GM21737 (cell line): ENCODE results near the gene OR2A1.
"Not testable (repeated sequence)": the region's sequence is repeated elsewhere in the genome, so short reads cannot be mapped to it uniquely, and the experiment has no call there.

Source experiments
- ATAC-seq: cut with Tn5 transposase; IDR thresholded peaks from one replicate; pipeline ENCODE4 v1.9.1; 2021; ENCODE audit warnings: mild to moderate bottlenecking, moderate library complexity; ENCODE audit not compliant: unreplicated experiment

OR2A1 gene

DNA sequence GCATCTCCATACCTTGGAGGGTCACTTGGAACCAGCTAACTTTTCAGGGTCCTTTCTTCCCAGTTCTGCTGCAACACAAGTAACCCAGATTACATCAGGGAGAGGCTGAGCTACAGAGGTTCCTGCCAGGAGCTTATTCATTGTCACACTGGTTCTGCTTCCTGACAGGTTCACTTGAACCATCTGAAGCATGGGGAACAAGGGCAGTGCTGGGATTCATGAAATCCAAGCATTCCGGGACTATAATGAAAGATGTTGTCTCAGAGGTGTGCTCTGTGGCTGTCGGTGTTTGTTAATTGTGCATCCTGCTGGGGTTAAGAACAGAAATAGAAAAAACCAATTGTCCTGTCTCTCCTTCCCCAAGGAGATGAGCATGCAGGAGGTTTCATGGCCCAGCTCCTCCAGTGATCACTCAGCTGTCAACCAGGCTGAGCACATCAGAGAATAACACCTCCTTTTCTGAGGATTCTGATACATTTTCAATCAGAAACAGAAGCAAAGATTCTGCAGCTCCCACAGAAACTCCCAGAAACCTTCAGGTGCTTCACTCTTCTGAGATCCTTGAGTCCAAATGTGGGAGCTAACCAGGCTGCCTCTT is at the start of gene OR2A1:
Gene OR2A1 (plus strand): TSS at position 548 of the 598 bp plus-strand sequence. CDS start 5,706 bp downstream, outside the sequence.
- ATAC-seq, result not testable (repeated sequence)

- not testable (repeated sequence) for ATAC-seq
Measured at GRCh38 chr7:144264692-144265091, 47.5 kb upstream of the OR2A1 start, which contains the start of gene OR2A7. TSS of gene OR2A7 (minus strand) at chr7:144264792. CDS start at chr7:144259628, 5,164 bp downstream.

DNA sequence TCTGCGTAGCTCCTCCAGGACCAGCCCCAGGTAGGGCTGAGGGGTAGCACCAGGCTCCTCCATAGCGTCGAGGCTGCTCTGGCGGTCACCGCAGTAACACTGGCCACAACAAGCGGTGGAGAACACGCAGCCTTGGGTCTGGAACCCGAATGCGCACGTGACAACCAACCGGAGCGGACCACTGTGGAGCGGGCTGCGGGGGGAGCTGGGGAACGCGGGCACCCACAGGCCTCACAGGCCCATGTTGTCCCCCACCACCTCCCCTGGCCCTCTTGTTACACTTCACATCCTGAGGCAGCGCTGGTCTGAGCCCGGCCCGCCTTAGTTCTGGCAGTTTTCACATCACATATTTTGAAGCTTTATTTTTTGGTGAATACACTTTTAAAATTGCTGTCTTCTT is 43.0 kb upstream of the OR2A1 start, which contains the start of gene CTAGE8:
Gene CTAGE8 (minus strand): TSS at position 101 of the 400 bp plus-strand sequence. CDS start 38 bp downstream, at position 63.
- not testable (repeated sequence) for ATAC-seq

DNA sequence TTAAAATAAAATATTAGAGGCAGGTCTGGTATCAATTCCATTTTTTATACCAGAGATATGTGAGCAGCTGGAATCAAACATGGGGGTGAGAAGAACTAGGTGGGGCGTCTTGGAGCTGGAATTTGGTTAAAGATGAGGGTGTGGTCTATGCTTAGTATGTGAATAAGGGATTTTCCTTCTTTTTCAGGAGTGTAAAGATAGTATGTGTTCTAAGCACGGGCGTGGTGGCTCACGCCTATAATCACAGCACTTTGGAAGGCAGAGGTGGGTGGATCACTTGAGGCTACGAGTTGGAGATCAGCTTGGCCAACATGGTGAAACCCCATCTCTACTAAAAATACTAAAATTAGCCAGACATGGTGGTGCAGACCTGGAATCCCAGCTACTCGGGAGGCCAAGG is 36.9 kb upstream of the OR2A1 start:
- ATAC-seq, result not testable (repeated sequence)

DNA sequence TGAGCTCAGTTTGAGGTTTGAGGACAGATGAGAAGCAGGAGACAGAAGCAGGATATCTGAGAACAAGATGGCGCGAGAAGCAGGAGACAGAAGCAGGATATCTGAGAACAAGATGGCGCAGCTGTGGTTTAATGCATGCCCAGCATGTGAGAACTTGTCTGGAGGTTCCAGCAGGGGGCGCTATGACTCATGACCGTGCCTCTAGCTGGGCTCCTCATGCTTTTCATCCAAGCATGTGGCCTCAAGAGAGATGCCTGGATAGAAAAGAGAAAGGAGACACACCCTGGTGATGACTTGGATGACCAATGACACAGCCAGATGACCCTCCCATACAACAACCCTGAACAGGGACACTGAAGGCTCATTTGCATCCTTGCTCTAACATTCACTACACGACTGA is 32.2 kb upstream of the OR2A1 start:
- not testable (repeated sequence) for ATAC-seq

DNA sequence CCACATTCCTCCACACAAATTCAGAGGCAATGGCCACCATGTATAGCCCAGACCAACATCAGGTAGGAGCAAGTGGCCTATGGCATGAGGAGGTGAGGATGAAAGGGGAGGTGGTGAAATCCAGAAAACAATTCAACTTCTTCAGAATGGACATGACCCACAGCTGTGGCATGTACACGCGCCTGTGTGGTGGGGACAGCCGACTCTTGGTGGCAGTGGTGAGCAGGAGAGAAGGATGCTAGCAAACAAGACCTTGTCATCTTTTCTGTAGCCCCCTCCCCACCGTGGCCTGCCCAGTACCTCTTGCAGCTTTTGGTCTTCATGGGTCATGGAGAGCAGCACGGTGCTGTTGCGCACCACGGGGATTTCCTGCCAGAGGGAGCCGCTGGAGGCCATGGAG is 30.2 kb upstream of the OR2A1 start:
- ATAC-seq, result not testable (repeated sequence)

DNA sequence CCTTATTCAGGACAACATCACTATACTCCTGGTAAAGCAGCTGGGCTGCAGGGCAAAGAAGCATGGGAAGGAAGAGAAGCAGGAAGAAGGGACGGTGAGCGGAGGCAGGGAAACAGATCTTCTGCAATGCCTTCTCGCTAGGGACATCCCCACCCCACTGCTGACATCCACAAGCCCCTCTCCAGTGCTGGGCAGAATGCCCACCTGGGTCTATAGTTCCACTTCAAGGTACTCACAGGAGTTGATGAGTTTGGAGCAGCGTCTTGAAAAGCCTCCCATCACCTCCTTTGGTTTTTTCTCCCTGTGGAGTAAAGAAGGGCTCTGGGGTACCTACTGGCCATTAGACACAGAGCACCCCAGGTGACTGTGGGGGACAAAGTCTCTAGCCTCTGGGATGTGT is 29.7 kb upstream of the OR2A1 start:
- ATAC-seq, result not testable (repeated sequence)

GRCh38 chr7:144283716-144284115 is 28.5 kb upstream of the OR2A1 start:
- not testable (repeated sequence) for ATAC-seq

GRCh38 chr7:144287171-144287784 is 24.9 kb upstream of the OR2A1 start:
- ATAC-seq, result not testable (repeated sequence)

- not testable (repeated sequence) for ATAC-seq
Measured at GRCh38 chr7:144291607-144292006, 20.6 kb upstream of the OR2A1 start.

DNA sequence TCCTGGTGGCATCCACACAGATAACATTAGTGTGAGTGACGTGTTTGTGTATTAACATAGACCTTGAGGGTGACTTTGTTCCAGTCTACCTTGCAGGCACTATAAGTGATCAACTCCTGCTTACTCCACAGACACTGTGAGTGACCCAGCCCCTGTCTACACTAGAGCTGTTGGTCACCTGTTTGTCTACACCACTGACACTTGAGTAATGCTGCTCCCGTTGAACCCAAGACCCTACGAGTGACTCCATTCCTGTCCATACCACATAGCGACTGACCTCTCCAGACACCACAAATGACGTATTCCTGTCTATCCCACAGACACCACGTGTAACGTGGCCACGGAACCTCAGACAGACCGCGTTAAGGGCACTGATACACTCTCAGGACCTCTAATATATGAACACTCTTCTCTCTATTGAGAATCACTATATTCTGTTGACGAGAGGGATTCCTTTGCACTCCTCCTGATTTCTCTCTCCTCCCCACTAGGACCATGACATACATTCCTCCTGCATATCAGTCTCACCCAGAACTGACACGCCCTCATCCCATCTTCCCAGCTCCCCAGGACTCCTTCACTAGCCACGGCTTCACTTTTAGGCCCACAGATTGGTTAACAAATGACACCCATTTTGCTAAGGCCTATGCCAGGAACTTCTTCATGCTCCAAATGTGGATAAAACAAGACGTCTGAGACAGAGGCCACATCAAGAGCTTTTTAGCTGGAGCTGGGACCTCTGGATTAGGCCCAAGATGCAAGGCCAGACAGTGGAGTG is 19.6 kb upstream of the OR2A1 start:
- ATAC-seq, result not testable (repeated sequence)

DNA sequence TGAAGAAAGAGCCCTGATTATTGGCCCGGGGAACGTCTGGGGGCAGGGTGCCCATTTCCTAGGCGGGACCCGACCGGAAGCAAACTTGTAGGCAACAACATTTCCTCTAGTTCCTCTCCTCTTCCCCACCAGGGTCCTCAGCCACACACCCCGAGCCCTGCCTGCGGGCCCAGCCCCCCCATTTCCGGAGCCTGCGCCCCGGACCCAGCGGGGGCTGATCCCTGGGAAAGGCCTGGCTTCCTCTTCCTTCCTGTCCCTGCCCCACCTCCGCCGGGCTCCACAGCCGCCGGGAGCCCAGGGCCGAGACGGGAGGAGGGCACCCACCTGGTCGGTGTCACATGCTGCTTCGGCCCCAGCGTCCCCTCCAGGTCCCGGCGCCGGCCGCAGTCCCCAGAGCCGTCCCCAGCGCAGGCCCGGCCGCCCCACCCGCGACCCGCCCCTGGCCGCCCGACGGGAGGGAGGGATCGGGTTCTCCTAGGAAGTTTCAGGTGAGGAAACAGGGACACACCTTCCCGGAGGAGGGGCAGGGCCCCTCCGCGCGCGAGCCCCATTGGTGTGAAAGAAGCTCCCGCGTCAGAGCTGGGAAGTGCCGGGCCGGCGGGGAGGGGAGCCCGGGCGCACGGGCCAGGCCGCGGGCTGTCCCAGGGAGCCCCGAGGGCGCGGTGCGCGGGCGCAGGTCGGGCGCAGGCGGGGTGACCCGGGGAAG is 18.3 kb upstream of the OR2A1 start:
- ATAC-seq, result peak; percentile 72

GRCh38 chr7:144302578-144303303 is 9.5 kb upstream of the OR2A1 start:
- ATAC-seq, result not testable (repeated sequence)

GRCh38 chr7:144303607-144304006 is 8.6 kb upstream of the OR2A1 start:
- not testable (repeated sequence) for ATAC-seq

GRCh38 chr7:144305156-144305555 is 7.1 kb upstream of the OR2A1 start:
- ATAC-seq, result not testable (repeated sequence)

DNA sequence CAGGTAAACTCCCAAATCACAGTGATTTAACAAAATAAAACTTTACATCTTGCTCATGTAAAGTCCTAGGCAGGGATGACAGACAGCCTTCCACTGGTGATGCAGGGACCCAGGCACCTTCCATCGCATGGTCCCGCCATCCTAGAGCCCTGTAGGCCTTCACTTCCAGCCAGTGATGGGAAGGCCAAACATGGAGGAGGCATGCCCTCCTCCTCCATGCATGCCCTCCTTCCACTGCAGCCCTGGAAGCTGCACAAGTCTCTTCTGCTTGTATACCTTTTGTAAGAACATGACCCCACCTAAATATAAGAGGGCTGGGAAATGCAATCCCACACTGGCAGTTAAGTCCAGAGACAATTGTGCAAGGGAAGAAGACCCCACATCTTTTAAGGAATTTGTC is 2.5 kb upstream of the OR2A1 start:
- not testable (repeated sequence) for ATAC-seq

DNA sequence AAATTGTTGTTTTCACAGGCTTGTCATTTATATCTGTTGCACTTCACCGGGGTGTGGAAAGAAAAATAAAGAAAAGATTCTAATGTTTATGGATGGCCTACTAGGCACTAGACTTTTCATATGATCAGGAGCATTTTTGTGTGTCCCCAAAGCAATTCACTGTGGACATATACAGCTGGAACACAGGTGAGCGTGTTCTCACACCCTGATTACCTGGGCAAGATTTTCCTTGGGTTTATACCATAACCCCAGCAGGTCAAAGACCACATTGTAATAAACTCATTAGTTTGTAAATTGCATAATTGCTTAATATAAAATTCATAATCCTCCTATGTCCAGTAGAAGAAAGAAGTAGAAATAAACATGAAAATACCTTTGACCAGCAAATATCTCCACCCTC is 1.0 kb upstream of the OR2A1 start:
- not testable (repeated sequence) for ATAC-seq

- ATAC-seq, result not testable (repeated sequence)
Measured at GRCh38 chr7:144317537-144317936, 5.3 kb downstream of the OR2A1 start.

DNA sequence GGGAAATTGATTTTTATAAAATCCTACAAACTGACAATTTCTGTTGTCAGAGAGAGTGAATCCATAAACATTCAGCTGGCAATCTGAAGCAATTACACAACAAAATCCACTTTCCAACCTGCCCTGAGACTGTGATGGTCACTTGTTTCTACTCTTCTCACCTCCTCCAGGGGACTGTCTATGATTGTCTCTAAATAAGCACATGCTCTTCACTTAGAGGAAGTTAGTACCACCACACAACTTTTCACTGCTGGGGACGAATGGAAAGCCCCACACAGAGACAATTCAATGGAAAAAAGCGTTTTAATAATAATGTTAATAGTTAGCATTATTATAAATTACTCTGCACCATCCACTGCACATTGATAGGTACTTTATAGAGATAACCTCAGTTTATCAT is 7.3 kb downstream of the OR2A1 start:
- ATAC-seq, result not testable (repeated sequence)

DNA sequence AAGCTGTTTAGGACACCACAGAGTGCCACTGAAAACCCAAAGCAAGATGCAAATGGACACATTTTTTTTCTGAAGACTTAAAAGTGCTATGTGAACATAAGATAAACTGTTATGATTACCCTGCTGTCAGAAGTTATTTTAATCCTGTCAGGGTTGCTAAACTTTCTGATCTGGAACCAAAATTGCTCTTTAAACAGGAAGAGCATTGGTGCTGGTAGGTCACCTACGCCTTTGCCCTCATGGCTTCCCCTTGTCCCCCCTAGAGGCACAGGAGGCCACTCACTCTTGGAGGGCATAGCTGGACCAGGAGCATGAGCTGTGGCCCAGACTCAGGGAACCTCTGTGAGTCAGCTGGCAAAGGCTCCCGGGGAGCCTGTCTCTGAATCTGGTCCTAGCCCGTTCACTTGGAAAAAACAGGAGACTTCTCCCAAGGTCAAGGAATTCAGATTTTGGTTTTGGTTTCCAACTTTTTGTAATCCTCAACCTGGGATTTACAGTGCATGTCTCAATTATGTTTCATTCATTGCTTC is 9.5 kb downstream of the OR2A1 start:
- not testable (repeated sequence) for ATAC-seq
